Measurements from ENCODE around the gene POGZ.

- no peak for TF ChIP-seq EZH2 (IDR thresholded peaks at IDR 0.05; ENCODE audit: low read length, unreplicated experiment)
- no peak for TF ChIP-seq CTCF (conservative IDR thresholded peaks at IDR 0.05; ENCODE audit: low read depth, low read length)
- TF ChIP-seq EZH2phosphoT487 (IDR thresholded peaks at IDR 0.05; ENCODE audit: borderline replicate concordance, low read length), result no peak
Observed at GRCh38 chr1:151478140-151478812, 19.0 kb upstream of the POGZ start.
